Measurements from ENCODE around the gene SLC45A1.

DNA sequence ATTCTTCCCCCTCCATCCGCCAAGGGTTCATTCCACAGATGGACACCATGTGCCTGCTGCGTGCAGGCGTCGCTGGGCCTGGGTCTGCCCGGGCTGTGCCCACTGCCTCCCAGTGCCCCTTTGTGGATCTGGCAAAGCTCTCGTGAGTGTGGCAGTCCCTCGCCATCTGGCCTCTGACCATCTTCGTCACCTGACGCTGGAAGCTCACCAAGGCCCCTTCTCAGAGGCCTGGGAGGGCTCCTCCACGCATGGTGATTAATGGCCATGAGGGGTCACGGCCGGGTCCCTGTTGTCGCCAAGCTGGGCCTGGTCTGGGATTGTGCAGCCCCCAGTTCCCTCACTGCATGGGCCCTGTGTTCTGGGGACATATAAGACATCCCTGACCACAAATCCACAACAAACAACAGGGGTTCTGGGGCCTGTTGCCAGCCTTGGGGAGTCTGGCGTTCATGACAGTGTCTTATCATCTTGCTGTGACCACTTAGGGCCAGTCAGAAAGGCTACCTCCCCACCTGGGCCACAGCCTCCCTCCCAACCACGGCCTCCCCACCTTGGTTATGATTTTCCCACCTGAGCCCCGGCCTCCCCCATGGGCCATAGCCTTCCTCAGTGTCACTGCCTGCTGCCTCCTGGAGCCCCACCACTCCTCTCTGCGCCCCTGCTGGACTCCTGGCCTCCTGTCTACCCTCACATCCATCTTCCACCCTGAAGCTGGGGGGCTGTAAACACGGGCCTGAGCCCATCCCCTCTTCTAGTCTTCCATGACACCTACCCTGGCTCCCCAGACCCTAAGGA lies 27.9 kb downstream of the SLC45A1 start:
- TF ChIP-seq, protein P1, sequence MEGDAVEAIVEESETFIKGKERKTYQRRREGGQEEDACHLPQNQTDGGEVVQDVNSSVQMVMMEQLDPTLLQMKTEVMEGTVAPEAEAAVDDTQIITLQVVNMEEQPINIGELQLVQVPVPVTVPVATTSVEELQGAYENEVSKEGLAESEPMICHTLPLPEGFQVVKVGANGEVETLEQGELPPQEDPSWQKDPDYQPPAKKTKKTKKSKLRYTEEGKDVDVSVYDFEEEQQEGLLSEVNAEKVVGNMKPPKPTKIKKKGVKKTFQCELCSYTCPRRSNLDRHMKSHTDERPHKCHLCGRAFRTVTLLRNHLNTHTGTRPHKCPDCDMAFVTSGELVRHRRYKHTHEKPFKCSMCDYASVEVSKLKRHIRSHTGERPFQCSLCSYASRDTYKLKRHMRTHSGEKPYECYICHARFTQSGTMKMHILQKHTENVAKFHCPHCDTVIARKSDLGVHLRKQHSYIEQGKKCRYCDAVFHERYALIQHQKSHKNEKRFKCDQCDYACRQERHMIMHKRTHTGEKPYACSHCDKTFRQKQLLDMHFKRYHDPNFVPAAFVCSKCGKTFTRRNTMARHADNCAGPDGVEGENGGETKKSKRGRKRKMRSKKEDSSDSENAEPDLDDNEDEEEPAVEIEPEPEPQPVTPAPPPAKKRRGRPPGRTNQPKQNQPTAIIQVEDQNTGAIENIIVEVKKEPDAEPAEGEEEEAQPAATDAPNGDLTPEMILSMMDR (IDR thresholded peaks at IDR 0.05), result no peak
- TF ChIP-seq POLR2AphosphoS5 (IDR thresholded peaks at IDR 0.05), result no peak
- TF ChIP-seq POLR2A (IDR thresholded peaks at IDR 0.05), result no peak
